Omental fat pad (tissue), 4 donors: ENCODE data around the gene RAB13. TPM values are rescaled to one million over a fixed set of nuclear protein-coding genes. Genes with fewer than 3 reads are reported as not detected.
A peak's percentile ranks its signal among the peaks of the same experiment; 100 is the strongest.

Source experiments
- ATAC-seq: fragments of 150-250 bp; one replicate; pipeline ENCODE4 v1.9.1; 2016; ENCODE audit warnings: mild to moderate bottlenecking, moderate library complexity; ENCODE audit not compliant: low FRiP score
- DNase-seq: peaks from one replicate; pipeline ENCODE4 v3.0.0-alpha.2; 2019; ENCODE audit warnings: low spot score
- CTCF ChIP-seq, 3 donors: fragments of 450-650 bp; IDR thresholded peaks; one replicate each; pipeline ENCODE4 v1.5.1; 2016 to 2017; ENCODE audit warnings: antibody characterized with exemption in 3 of 3, mild to moderate bottlenecking in 3 of 3, moderate library complexity in 2 of 3
- total RNA-seq, 4 donors: library from RNA; depleted of rRNA; stranded (reverse); fragments of >200 nt; gene quantifications; one replicate each; pipeline ENCODE4 v1.1.0, GENCODE V29; 2016

RAB13 gene
- total RNA-seq, 4 donors from 2014 or later: 62.7 to 87.5 (median 78.3) TPM

GRCh38 chr1:153976819-153977249, 9.3 kb downstream of the RAB13 start:
- TF ChIP-seq CTCF (IDR thresholded peaks at IDR 0.05): no peak
- ATAC-seq: peak; percentile 38
- DNase-seq: no peak

- no peak for TF ChIP-seq CTCF (IDR thresholded peaks at IDR 0.05)
- ATAC-seq (no peak), DNase-seq (no peak)
These were observed 12.6 kb downstream of the RAB13 start for GRCh38 chr1:153973525-153973924.

GRCh38 chr1:153973071-153973470, 13.1 kb downstream of the RAB13 start:
- DNase-seq: no peak
- no peak for TF ChIP-seq CTCF (IDR thresholded peaks at IDR 0.05)

GRCh38 chr1:153970346-153970745, 15.8 kb downstream of the RAB13 start:
- ATAC-seq (no peak), DNase-seq (no peak)
- TF ChIP-seq CTCF (IDR thresholded peaks at IDR 0.05): no peak

More at GRCh38 chr1:153973071-153973470, 13.1 kb downstream of the RAB13 start:
- ATAC-seq: no peak

GRCh38 chr1:153968972-153969371, 17.2 kb downstream of the RAB13 start:
- ATAC-seq: no peak
- TF ChIP-seq CTCF (IDR thresholded peaks at IDR 0.05): no peak
- no peak for DNase-seq

- DNase-seq: no peak
- no peak for ATAC-seq
- TF ChIP-seq CTCF (IDR thresholded peaks at IDR 0.05): no peak
These were observed 17.7 kb downstream of the RAB13 start for GRCh38 chr1:153968408-153968807.

- no peak for DNase-seq
- no peak for ATAC-seq
These were observed 18.2 kb downstream of the RAB13 start for GRCh38 chr1:153968000-153968363.

More at GRCh38 chr1:153968000-153968363, 18.2 kb downstream of the RAB13 start:
- no peak for TF ChIP-seq CTCF (IDR thresholded peaks at IDR 0.05)
